ENCODE results near the gene NFATC2. TPM values are rescaled to one million over a fixed set of nuclear protein-coding genes. Genes with fewer than 3 reads are reported as not detected.

Gene NFATC2
- total and polyA plus RNA-seq, 9 donors, result 2.2 to 9.4 (median 5.1) TPM

DNA sequence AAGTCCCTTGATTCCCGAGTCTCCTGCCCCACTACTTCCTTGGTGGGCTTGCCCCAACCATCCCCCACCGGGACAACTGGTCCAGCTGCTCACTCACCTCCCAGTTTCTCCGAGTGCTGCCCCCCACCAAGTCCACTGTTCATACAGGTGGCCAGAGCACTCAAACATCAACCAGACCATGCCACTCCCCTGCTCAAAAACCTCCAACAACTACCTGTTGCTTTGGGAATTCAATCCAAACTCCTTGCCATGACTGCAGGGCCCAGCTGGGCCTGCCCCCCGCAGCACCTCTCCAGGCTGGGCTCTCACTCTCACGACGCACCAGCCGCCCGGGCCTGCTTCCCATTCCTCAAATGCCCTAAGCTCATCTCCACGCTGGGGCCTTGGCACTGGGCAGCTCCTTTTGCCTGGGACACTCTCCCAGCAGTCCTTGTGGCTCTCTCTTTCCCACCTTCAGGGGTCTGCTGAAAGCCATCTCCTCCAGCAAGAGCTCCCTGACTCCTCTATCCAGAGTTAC lies 97.5 kb downstream of the NFATC2 start:
- no peaks in the 10 kb centered on the region for H3K9me3 ChIP-seq
- TF ChIP-seq POLR2A (IDR thresholded peaks at IDR 0.05) (no peak), EP300 (IDR thresholded peaks at IDR 0.05) (no peak)
- peaks cover 4% of the 10 kb centered on the region for H3K4me1 ChIP-seq (ENCODE audit: insufficient read depth)
- WGBS, 3 donors, result 93 to 94% (median 93%) methylated on average over 9 of the region's 9 CpGs
- no peaks in the 10 kb centered on the region for H3K27me3 ChIP-seq
- H3K27ac ChIP-seq, result no peak overlapping the region
- no peaks in the 10 kb centered on the region for H3K36me3 ChIP-seq
- no peak for DNase-seq
- H3K4me3 ChIP-seq, result no peak overlapping the region
- intact Hi-C loops (cut with DNase I), result loop anchor here in 1 of 4 donors (5.0 kb wide), 1 partner anchor 117 kb away; no protein-coding TSS in a partner anchor

DNA sequence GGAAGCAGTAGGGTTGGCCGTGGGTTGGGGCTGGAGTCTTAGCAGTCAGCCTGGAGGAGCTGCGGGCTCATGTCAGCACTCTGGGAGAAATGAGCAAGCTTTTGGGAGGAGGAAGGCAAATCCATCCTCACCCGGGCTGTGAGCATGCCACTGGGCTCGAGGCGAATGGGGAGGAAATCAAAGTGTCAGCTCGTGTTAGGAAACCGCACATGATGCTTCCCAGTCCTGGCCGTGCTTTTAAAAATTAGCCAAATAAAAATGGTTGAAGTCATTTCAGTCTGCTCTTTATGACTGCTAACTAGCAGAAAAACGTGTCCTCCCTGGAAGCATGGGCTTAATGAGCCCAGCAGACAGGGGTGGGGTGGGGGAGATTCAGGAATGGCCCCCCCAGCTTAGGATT lies 98.1 kb downstream of the NFATC2 start:
- no peak for DNase-seq
- H3K4me1 ChIP-seq (ENCODE audit: insufficient read depth), result peaks cover 4% of the 10 kb centered on the region

GRCh38 chr20:51442602-51443001 lies 99.9 kb downstream of the NFATC2 start:
- H3K36me3 ChIP-seq, result no peaks in the 10 kb centered on the region
- intact Hi-C loops (cut with DNase I), result no loop called here
- no peak overlapping the region for H3K4me3 ChIP-seq
- no peak for TF ChIP-seq CTCF (IDR thresholded peaks at IDR 0.05)
- no peak for TF ChIP-seq EP300 (IDR thresholded peaks at IDR 0.05)
- no peak for TF ChIP-seq POLR2A (IDR thresholded peaks at IDR 0.05)
- WGBS, 3 donors, result 85 to 93% (median 88%) methylated on average over 6 of the region's 6 CpGs
- H3K9me3 ChIP-seq, result no peaks in the 10 kb centered on the region
- DNase-seq, result no peak
- H3K27ac ChIP-seq, result no peak overlapping the region
- H3K4me1 ChIP-seq (ENCODE audit: insufficient read depth), result peaks cover 3% of the 10 kb centered on the region
- no peaks in the 10 kb centered on the region for H3K27me3 ChIP-seq

More for the DNA sequence above, 98.1 kb downstream of the NFATC2 start:
- H3K4me3 ChIP-seq, result no peak overlapping the region
- intact Hi-C loops (cut with DNase I), result no loop called here
- 72 to 88% (median 83%) methylated on average over 9 of the region's 9 CpGs for WGBS, 3 donors
- H3K9me3 ChIP-seq, result no peaks in the 10 kb centered on the region
- H3K27ac ChIP-seq, result no peak overlapping the region
- H3K27me3 ChIP-seq, result no peaks in the 10 kb centered on the region
- TF ChIP-seq POLR2A (IDR thresholded peaks at IDR 0.05) (no peak), CTCF (IDR thresholded peaks at IDR 0.05) (no peak), EP300 (IDR thresholded peaks at IDR 0.05) (no peak)
- H3K36me3 ChIP-seq, result no peaks in the 10 kb centered on the region

DNA sequence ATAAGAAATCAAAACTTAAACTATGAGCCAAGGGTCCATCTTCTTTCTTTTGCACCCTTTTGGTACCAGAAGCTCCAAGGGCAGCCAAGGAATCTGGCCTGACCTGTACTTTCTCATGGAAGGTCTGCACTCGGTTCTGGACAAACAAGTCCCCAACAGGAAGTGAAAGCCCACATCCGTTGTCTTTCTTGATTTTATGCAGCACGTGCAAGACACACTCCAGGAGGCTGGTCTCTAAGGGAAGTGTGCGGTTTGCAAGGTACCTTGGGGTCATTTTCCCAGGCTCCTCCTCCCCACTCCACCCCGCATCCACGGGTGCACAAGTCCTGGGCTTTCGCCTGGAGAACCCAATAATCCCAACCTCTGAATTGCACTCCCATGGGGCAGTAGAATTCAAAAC lies 101.9 kb downstream of the NFATC2 start:
- intact Hi-C loops (cut with DNase I), result no loop called here
- no peak for DNase-seq
- 75 to 83% (median 80%) methylated on average over 7 of the region's 7 CpGs for whole genome bisulfite sequencing, 3 donors

More for the DNA sequence above, 101.9 kb downstream of the NFATC2 start:
- no peaks in the 10 kb centered on the region for H3K27me3 ChIP-seq
- H3K4me3 ChIP-seq, result no peak overlapping the region
- H3K36me3 ChIP-seq, result no peaks in the 10 kb centered on the region
- no peaks in the 10 kb centered on the region for H3K4me1 ChIP-seq (ENCODE audit: insufficient read depth)
- no peaks in the 10 kb centered on the region for H3K9me3 ChIP-seq
- no peak overlapping the region for H3K27ac ChIP-seq
- TF ChIP-seq EP300 (IDR thresholded peaks at IDR 0.05), result no peak
- TF ChIP-seq CTCF (IDR thresholded peaks at IDR 0.05), result no peak
- no peak for TF ChIP-seq POLR2A (IDR thresholded peaks at IDR 0.05)
